HEK293T (cell line): ENCODE measurements around the gene LRBA.

Experiments used
- ARNT ChIP-seq: fragments of 450-650 bp; IDR thresholded peaks from 2 replicates; pipeline ENCODE4 v1.6.1; 2017; ENCODE audit warnings: mild to moderate bottlenecking
- BHLHE40 ChIP-seq: fragments of 450-650 bp; IDR thresholded peaks from 2 replicates; pipeline ENCODE4 v1.6.1; 2016; ENCODE audit warnings: mild to moderate bottlenecking, moderate library complexity, borderline replicate concordance
- FOXM1 ChIP-seq: fragments of 450-650 bp; IDR thresholded peaks from 2 replicates; pipeline ENCODE4 v1.6.1; 2017; ENCODE audit warnings: mild to moderate bottlenecking, borderline replicate concordance
- SP1 ChIP-seq: fragments of 450-650 bp; IDR thresholded peaks from 2 replicates; pipeline ENCODE4 v1.6.1; 2017
- SUZ12 ChIP-seq: fragments of 450-650 bp; IDR thresholded peaks from 2 replicates; pipeline ENCODE4 v1.6.1; 2016; ENCODE audit warnings: mild to moderate bottlenecking

DNA sequence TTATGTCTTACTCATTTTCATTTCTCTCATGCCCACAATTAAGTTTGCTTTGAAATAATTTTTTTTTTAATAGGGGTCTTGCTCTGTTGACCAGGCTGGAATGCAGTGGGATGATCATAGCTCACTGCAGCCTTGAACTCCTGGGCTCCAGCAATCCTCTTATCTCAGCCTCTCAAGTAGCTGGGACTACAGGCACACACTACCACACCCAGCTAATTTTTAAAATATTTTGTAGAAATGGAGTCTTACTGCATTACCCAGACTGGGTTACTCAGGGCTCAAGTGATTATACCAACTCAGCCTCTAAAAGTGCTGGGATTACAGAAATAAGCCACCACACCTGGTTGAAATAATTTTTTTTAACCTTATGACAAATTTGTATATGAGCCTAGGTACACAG, 452.3 kb downstream of the LRBA start:
- TF ChIP-seq SP1: no peak
- no peak for TF ChIP-seq BHLHE40
- no peak for TF ChIP-seq SUZ12
- no peak for TF ChIP-seq ARNT
- TF ChIP-seq FOXM1: no peak
